ENCODE results near the gene IFNL4. TPM values are rescaled to one million over a fixed set of nuclear protein-coding genes. Genes with fewer than 3 reads are reported as not detected.

The IFNL4 gene
- total RNA-seq, 4 donors from 2014 or later = not detected

DNA sequence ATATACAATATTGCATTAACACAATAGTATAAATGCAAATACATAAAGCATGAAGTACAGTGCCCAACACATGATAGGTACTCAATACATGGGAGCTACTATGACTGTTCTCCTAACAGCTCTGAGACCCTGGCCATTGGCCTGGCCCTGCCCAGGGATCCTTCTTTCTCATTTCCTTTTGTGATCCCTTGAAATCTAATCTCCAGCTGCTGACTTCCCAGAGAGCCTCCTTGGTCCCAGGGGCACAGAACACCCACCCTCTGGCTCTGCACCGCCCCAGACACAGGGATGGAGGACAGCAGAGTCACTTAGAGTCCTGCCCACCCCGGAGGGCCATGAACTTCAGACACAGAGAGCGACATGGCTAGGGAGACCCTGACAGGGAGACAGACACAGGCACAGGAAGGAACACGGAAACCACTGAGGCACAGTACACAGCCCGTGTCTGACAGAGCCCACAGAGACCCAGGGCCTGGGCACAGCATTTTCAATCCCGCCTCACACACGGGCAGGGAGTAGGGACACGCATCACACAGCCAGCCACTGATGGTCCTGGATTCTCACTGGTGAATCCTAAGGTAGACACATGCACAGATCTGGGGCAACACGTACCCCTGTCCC, 40.4 kb downstream of the IFNL4 start:
- DNase-seq (ENCODE audit: low spot score in 2 of 2) = no peak
- H3K4me1 ChIP-seq = no peaks in the 10 kb centered on the region
- TF ChIP-seq POLR2A (IDR thresholded peaks at IDR 0.05) = no peak
- TF ChIP-seq, protein P1, sequence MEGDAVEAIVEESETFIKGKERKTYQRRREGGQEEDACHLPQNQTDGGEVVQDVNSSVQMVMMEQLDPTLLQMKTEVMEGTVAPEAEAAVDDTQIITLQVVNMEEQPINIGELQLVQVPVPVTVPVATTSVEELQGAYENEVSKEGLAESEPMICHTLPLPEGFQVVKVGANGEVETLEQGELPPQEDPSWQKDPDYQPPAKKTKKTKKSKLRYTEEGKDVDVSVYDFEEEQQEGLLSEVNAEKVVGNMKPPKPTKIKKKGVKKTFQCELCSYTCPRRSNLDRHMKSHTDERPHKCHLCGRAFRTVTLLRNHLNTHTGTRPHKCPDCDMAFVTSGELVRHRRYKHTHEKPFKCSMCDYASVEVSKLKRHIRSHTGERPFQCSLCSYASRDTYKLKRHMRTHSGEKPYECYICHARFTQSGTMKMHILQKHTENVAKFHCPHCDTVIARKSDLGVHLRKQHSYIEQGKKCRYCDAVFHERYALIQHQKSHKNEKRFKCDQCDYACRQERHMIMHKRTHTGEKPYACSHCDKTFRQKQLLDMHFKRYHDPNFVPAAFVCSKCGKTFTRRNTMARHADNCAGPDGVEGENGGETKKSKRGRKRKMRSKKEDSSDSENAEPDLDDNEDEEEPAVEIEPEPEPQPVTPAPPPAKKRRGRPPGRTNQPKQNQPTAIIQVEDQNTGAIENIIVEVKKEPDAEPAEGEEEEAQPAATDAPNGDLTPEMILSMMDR (IDR thresholded peaks at IDR 0.05) = no peak
- TF ChIP-seq EP300 (IDR thresholded peaks at IDR 0.05) = no peak
- no peaks in the 10 kb centered on the region for H3K36me3 ChIP-seq
- H3K27ac ChIP-seq = no peak overlapping the region
- no peaks in the 10 kb centered on the region for H3K9me3 ChIP-seq
- H3K27me3 ChIP-seq = peaks cover 0 to 35% of the 10 kb centered on the region in 2 donors
- no peak overlapping the region for H3K4me3 ChIP-seq
- WGBS, 2 donors = 74 to 79% methylated on average over 7 to 9 of the region's 9 CpGs

DNA sequence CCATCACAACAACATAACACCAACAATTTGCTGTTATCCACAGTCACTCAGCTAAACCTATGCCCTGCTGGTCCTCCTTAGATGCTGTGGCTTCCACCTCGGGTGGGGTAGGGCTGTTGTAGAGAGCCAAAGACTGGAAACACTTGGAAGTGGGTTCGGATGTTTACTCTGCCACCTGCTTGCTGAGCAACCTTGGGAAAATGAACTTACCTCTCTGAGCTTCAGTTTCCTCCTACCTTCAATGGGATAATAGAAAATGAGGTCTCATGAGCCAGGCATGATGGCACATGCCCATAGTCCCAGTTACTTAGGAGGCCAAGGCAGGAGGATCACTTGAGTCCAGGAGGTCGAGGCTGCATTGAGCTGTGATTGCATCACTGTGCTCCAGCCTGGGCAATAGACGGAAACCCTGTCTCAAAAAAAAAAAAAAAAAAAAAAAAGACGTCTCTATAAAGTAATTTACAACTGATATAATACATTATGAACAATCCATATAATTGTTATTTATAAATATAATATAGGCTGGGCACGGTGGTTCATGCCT, 41.3 kb downstream of the IFNL4 start:
- TF ChIP-seq EP300 (IDR thresholded peaks at IDR 0.05) (no peak), POLR2A (IDR thresholded peaks at IDR 0.05) (no peak)
- TF ChIP-seq, protein P1 (IDR thresholded peaks at IDR 0.05) = no peak
- 64 to 70% methylated on average over 6 of the region's 6 CpGs for WGBS, 2 donors
- peaks cover 0 to 44% of the 10 kb centered on the region in 2 donors for H3K27me3 ChIP-seq
- DNase-seq (ENCODE audit: low spot score in 2 of 2) = no peak
- no peak overlapping the region for H3K4me3 ChIP-seq
- no peak overlapping the region for H3K27ac ChIP-seq
- H3K36me3 ChIP-seq = no peaks in the 10 kb centered on the region
- H3K9me3 ChIP-seq = no peaks in the 10 kb centered on the region
- no peaks in the 10 kb centered on the region for H3K4me1 ChIP-seq

DNA sequence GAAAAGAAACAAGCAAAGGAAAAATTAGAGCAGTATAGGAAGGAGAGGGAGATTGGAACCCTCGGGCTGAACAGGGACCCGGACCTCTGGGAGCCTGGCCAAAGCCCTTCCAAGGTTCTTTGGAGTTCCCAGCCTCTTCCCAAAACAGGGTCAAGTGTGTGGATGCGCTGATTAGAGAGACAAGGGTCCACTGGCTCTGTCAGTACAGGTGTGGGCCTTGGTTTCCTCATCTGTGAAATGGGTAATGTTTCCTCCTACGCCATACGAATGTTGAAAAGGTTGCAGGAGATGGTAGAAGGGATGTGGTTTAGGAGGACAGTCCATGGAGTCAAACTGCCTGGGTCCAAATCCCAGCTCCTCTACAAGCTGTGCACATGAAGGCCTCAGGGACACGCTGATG, 42.5 kb downstream of the IFNL4 start:
- Histone ChIP-seq H3K4me3 (no peak overlapping the region), H3K4me1 (no peaks in the 10 kb centered on the region)
- 84 to 88% methylated on average over 6 of the region's 6 CpGs for WGBS, 2 donors

DNA sequence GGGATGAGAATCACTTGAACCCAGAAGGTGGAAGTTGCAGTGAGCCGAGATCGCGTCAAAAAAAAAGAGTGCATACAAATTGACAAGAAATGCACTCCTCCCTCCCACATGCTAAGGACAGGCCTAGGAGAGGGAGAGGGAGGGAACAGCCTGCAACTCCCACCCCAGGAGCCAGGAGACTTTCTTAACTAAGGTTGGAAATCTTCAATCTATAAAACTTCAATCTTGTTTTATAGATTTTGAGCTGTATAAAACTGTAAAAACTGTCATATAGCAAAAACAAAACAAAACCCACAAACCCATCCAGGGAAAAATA, 43.2 kb downstream of the IFNL4 start:
- no peaks in the 10 kb centered on the region for H3K36me3 ChIP-seq
- H3K4me3 ChIP-seq = no peak overlapping the region
- H3K4me1 ChIP-seq = no peaks in the 10 kb centered on the region
- TF ChIP-seq EP300 (IDR thresholded peaks at IDR 0.05) (no peak), POLR2A (IDR thresholded peaks at IDR 0.05) (no peak)
- TF ChIP-seq, protein P1 (IDR thresholded peaks at IDR 0.05) = no peak
- 75 to 87% methylated on average over 3 of the region's 3 CpGs for WGBS, 2 donors
- DNase-seq (ENCODE audit: low spot score in 2 of 2) = no peak
- no peaks in the 10 kb centered on the region for H3K9me3 ChIP-seq
- H3K27ac ChIP-seq = no peak overlapping the region
- H3K27me3 ChIP-seq = peaks cover 0 to 63% of the 10 kb centered on the region in 2 donors

More for the DNA sequence above, 42.5 kb downstream of the IFNL4 start:
- no peak for DNase-seq (ENCODE audit: low spot score in 2 of 2)
- Histone ChIP-seq H3K36me3 (no peaks in the 10 kb centered on the region), H3K27me3 (peaks cover 0 to 57% of the 10 kb centered on the region in 2 donors), H3K9me3 (no peaks in the 10 kb centered on the region), H3K27ac (no peak overlapping the region)
- TF ChIP-seq EP300 (IDR thresholded peaks at IDR 0.05) (no peak), POLR2A (IDR thresholded peaks at IDR 0.05) (no peak)
- TF ChIP-seq, protein P1 (IDR thresholded peaks at IDR 0.05) = no peak

DNA sequence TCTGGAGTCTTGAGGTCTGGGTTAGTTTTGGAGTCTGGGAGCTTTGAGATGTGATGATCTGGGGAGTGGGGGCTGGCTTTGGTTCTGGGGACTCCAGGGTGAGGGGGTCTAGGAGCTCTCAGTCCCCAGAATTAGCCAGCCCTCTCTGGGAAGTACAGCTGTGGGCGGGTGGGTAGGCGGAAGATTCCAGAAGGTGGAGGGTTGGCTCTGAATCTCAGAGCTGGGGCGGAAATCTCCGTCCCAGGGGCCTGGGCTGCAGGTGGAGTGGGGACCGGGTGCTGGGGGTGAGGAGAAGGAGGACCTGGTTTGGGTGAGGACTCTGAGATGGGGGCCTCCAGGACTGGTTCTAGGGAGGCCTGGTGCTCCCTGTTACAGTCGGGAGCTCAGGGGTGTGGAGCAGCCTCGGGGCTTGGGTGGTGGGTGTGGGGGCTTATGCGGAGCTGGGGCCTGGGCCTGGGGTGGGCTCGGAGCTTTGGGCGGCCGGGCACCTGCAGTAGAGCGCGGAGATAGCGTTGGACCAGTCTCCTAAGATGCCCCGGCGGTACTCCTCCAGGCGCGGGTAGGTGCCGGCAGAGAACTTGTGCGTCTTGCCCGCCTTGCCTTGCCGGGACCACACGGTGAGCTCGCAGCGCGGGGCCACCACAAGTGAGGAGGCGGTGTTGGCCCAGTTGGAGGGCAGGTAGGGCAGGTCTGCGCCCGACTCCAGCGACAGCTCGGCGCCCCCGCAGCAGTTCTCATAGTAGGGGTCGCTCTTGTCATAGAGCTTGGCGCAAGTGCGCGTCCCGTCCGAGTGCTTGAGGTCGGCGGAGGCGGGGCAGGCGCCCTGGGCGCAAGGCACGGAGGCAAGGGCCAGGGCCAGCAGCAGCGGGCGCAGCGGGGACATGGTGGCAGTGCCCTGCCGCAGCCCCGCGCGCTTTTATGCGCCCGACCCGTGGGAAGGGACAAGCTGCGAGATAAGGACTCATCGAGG, 45.0 kb downstream of the IFNL4 start, which contains the start of gene SYCN:
TSS of gene SYCN (minus strand) at position 892 of the 970 bp plus-strand sequence. CDS start at position 883, 9 bp downstream.
- Histone ChIP-seq H3K4me3 (no peak within 1 kb of the TSS), H3K27me3 (peaks cover 0 to 81% of the 10 kb centered on the region in 2 donors), H3K9me3 (no peaks in the 10 kb centered on the region), H3K36me3 (no peaks in the 10 kb centered on the region), H3K4me1 (no peaks in the 10 kb centered on the region), H3K27ac (no peak within 1 kb of the TSS)
- 23 to 30% methylated on average over 31 to 48 of the region's 57 CpGs for WGBS, 2 donors
- TF ChIP-seq, protein P1 (IDR thresholded peaks at IDR 0.05) = no peak
- TF ChIP-seq POLR2A (IDR thresholded peaks at IDR 0.05) (no peak), EP300 (IDR thresholded peaks at IDR 0.05) (no peak)
- DNase-seq (ENCODE audit: low spot score in 2 of 2) = no peak

All from tibial nerve (tissue), 4 donors.